GM18868 (cell line): ENCODE data around the gene PODXL.

Source experiments
- ATAC-seq: cut with Tn5 transposase; IDR thresholded peaks from one replicate; pipeline ENCODE4 v1.9.1; 2021; ENCODE audit warnings: mild to moderate bottlenecking, moderate library complexity; ENCODE audit not compliant: unreplicated experiment

The PODXL gene

DNA sequence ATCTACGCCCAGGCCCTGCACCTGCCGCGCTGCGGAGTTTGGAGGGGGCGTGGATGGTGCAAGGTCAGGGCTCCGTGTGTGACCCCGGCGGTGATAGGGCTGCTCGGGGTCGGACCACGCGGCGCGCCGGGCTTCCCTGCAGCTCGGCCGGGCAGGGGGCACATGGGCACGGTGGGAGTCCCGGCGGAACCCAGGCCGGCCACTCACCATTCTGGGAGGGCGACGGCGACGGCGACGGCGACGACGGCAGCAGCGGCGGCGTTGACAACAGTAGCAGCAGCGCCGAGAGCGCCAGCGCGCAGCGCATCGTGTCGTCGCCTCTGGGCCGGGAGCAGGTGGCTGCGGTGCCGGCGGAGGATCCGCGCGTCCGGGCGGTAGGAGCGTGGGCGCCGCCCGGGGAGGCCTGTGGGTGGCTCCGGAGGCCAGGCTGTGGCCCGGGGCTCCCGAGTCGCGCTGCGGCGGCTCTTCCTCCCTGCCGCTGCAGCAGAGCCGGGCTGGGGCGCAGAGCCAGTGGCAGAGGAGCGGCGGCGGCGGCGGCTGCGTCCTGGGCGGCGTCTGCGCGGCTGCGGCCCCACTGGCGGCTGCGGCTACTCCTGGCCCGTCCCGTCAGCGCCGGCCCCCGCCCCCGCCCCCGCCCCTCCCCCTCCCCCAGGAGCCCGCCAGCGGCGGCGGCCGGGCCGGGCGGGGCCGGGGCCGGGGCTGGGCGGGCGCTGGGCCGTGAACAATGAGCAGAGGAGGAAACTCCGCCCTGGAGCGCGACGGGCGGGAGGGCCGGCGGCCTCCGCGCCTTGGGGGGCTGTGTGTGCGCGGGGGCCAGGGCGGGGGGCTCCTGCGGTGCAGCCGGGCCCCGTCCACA, at the start of gene PODXL:
Gene PODXL (minus strand): TSS at position 576 of the 856 bp plus-strand sequence. CDS start 269 bp downstream, at position 307.
- peak; percentile 77 for ATAC-seq

DNA sequence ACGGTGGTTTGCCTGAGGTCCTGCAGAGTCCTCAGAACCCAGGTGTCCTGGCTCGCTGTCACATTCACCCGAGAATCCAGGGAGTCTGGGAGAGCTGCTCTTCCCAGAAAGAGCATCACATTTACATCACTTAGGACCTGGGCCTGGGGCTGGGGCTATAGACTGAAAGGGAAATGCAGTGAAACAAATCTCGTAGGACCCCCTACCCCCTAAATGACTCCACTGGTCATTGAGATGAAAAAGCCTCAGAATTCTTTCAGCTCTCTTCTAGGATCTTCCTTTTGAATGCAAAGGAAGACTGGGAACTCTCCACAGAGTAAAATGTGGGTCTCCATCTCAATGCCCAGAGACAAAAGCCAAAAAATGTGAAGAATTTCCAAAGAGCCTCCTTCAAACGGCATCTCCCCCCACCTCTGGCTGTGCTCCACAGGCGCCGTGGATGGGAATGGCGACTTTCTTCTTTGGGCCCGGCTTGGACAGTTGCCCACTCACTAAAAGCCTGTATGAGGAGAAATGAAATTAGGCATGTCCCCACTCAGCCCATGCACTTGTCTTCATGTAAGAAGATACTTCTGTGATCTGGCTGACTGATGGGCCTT, 49.0 kb upstream of the PODXL start:
- no peak for ATAC-seq

DNA sequence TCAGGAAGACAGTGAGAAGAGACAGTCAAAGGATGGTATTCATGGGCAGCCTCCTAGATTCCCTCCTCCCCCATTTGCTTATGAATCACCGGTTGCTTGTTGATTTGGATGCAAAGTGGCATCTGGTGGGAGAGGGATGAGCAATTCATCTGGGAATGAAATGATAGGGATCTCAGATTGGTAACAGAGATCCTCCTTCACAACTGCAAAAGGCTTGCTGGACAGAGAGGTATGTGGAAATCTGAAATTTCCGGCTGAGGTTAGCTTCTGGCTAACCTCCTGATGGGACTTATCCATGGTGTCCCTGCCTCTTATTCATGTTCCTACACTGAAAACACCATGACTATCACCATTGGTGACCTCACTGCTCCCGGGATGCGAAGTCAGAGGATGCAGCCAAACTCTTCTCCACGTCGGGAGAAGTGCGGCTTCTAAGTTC, 48.4 kb upstream of the PODXL start:
- no peak for ATAC-seq

DNA sequence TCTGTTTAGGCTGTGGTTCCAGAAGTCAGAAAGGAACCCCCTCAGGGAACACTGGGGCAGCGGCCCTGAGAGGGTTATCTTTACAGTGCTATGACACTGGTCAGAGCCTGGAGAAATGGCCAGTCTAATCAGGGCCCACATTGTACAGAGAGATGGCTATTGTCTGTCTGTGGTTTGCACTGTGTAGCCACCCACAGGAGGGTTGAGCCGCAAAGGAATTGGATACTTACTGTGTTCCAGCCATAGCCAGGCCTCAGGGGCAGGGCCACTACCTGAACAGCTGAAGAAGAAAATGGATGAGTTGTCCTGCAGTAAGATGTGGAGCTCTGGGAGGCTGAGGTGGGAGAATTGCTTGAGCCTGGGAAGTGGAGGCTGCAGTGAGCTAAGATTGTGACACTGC, 47.5 kb upstream of the PODXL start:
- no peak for ATAC-seq

DNA sequence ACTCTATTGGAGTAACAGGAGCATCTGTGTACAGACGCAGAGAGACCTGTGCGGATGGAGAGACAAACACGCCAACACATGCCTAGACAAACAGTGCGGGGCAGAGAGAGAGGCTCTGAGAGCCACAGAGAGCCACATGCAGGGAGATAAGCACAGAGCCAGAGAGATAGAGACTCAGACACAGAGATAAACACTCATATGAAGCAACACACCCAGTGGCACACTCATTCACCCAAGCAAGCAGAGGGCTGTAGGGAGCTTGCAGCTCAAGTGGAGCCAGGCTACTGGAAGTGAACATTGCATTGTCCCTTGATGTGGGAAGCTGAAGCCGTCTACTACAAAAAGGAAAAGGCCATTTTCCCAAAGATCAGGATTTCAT, 46.6 kb upstream of the PODXL start:
- no peak for ATAC-seq

DNA sequence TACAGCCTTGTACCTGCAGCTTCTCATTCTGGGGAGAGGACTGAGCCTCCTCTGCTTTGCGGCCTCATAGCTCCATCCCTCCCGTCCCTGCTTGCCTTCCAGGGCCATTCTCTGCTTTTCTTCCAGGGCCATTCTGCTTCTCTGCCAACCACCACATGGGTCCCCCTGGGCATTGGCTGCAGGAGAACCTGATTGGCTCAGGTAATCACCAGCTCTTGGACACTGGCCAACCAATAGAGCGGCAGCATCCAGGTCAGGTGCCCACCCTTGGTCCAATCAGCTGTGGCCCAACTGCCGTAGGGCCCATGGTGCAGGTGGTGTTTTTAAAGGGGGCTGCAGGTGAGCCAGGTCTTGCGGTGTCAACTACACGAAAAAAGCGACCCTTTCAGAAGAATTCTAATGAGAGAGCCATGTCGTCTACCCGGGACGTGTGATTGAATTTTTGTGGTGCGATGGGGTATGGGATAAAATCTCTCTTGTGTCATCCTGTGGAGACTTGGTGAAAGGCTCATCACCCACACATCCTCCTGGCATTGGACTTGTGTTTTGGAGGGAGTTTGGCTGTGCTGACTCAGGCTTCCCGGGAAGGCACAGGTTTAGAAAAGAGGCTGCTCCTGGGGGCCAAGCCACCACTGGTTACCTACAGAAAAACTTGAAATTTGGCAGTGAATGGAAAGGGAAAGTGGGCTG, 46.0 kb upstream of the PODXL start:
- ATAC-seq: no peak

DNA sequence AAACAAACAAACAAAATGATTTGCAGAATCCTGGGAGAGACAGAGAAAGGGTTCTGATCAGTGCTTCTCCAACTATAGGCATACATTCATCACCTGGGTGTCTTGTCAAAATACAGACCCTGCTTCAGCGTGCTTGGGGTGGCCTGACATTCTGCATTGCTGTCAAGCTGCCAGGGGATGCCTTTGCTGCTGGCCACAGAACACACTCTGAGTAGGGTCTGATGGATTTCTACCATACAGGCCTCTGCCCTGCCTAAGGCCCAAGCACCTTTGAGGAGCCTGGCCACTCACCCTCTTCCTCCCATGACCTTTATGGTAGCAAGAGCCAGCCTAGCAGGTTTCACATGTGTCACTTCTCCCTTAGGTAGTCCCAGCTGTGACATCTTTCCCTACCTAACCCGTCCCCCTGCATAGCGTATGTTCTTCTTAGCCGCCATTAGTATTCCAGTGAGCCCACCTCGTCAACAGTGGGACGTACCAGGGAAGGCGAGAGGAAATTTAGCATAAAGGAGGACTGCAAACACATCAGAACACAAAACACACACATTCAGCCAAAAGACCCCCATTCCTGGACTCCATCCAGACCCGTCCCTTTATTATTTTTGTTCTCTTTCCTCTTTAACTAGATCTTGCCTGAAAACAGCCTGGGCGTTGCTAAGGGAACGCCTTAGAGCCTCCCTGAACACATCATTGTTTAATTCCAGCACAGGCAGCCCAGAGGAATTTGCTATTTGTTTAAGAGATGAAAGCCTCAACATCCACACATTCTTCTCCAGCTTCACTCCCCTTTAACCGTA, 43.9 kb upstream of the PODXL start:
- ATAC-seq: no peak

DNA sequence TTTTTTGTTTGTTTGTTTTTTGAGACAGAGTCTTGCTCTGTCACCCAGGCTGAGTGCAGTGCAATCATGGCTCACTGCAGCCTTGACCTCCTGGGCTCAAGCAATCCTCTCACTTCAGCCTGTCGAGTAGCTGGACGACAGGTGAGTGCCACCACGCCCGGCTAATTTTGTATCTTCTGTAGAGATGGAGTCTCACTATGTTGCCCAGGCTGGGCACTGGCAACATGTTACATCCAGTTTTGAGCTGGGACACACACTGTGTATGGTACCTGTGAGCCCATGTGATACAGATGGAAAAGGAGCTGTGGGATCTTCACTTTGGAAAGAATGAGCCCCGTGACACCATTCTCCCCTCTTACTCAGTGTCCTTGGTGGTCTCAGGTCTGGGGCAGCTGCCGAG, 40.4 kb upstream of the PODXL start:
- ATAC-seq: no peak

DNA sequence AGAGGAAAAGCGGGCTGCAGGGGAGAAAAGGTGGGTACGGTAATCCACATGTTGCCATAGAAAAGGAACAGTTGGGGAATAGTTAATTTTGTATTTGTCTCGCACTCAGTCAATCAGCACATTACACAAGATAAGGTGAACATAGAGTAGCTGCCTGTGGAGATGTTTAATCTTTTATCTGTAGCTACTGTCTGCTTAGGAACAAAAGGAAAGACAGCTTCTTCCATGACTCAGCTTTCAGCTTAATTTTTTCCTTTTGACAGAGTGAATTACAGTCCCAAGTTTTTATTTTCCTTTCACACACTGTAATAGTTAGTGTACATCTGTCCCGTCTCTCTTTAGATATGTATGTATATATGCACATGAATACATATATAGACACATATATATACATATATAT, 39.3 kb upstream of the PODXL start:
- ATAC-seq: no peak

DNA sequence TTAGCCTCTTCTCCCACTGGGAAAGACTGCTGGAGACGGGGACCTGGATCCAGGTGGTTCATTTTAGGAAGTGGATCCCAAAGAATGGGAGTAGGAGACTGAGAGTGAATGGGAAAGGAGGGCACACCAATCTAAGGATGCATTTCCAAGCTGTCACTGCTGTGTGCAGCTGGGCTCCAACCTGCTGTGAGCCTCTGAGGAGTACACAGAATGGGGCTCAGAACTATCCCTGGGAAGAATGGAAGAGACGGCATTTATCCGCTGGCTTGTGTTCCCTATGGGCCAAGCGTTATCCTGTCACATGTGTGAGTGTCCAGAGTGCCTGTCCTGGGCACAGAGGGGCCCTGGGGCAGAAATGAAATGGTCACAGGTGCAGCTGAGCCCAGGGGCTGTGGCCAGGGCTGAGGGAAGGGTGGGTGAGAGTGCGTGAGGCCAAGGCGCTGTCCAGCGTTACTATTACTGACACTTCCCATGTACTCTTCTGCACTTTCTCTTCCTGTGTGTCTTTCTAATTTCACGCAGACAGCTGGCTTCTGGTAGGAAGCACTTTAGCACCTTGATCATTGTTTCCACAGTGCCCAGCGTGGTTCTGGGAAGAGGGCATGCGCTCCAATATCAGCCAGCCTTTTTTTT, 35.4 kb upstream of the PODXL start:
- no peak for ATAC-seq

DNA sequence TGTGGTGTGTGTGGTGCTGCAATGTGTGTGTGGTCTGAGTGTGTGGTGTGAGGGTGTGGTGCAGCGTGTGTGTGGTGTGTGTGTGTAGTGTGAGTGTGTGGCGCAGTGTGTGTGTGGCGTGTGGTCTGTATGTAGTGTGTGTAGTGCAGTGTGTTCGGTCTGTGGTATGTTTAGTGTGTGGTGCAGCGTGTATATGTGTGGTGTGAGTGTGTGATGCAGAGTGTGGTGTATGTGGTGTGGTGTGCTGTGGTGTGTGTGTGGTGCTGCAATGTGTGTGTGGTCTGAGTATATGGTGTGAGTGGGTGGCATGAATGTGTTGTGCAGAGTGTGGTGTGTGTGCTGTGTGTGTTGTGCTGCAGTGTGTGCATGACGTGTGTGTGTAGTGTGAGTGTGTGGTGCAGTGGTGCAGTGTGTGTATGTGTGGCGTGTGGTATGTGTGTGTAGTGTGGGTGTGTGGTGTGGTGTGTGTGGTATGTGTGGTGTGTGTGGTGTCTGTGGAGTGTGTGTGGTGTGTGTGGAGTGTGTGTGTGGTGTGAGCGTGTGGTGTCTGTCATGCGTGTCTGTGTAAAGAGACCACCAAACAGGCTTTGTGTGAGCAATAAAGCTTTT, 31.0 kb upstream of the PODXL start:
- no peak for ATAC-seq

DNA sequence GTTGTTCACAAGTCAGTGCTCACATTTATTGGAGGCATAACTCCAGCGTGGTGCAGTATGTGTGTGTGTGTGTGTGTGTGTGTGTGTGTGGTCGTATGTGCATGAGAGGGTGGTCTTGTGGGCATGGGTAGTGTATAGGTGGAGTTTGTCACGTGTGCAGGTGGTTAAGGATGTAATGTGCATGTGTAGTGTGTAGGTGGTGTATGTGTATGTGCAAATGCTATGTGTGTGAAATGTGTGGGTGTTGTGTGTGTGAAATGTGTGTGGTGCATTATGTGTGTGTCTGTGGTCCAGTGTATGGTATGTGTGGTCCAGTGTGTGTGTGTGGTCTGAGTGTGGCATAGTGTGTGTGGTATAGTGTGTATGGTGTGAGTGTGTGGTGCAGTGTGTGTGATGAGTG, 30.3 kb upstream of the PODXL start:
- ATAC-seq: no peak

DNA sequence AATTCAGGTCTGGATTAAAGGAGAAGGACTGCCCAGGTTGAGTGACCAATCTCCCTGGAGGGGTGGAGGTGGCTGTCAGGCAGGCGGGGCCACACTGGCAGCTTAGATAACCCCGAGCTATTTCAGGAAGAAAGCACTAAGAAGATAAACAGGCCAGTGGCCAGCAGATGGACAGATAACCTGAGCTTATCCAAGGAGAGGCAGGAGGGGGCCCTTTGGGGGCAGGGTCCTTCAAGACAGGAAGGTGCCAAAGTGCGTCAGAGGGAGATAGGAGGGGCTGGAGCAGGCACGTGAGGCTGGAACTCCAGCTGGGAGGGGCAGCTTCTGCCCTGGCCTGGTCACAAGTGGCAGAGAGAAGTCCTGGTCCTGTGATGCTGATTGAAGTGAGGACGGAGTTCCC, 29.8 kb upstream of the PODXL start:
- no peak for ATAC-seq

DNA sequence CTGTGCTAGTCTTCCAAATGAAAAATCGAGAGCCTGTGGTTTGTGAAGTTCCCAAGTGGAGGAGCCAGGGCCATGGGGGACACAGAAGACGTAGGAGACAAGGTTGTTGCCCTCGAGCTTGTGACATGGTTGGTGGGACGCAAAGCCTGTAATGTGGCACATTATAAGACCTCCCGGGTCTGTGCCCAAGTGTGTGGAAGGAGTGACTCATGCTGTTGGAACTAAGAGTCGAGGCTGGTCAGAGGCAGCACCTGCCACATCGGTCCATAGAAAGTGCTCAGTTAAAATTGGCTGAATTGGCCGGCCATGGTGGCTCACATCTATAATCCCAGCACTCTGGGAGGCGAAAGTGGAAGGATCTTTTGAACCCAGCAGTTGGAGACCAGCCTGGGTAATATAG, 27.0 kb upstream of the PODXL start:
- ATAC-seq: no peak

DNA sequence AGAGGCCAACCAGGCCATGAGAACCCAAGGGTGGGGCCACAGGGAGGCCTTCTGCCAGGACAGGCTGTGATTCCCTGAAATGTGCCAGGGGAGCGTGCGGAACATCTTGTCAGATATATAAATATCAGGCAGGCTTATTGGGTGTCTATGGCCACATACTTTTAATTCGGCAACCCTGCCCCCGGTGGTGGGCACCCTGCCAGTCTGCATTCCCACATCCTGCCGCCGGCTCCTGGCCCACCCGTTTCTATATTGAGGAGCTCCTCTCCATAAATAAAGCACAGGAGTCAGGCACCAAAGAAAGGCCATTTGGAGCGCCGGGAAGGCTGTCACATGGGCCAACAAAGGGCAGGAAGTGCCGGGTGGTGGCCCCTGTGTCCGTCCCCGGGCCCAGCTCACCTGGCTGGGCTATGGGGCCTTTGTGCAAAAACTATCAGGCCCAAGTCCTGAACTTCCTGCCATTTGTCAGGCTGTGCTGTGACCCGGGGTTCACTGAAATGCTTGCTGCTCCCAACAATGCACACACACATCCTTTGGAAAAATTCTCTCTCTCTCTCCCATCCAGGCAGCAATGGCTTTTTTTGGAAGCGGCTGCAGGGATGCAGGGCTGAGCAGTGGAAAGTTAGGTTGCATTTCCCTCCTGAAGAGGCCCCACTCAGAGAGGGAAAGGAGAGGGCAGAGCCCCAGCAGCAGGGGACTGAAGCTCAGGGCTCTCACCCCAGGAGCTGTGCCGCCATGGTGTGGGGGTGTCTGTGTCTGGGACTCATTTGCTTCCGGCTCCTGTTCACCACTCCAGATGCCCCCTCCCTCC, 25.0 kb upstream of the PODXL start:
- no peak for ATAC-seq

DNA sequence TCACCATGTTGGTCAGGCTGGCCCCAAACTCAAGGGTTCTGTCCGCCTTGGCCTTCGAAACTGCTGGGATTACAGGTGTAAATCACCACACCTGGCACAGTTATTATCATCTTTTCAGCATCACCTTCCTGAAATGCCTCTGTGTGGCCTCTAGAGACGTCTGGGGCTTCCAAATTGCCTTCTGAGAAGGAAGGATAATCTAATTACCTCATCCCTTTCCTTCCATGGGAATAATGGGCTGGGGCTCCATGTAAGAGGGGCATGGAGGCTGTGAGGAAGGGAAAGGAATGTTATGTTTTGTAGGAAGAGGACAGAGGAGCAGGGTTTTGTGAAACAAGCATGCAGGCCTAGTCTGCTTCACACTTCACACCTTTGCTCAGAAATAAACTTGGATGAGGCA, 22.2 kb upstream of the PODXL start:
- ATAC-seq: no peak

DNA sequence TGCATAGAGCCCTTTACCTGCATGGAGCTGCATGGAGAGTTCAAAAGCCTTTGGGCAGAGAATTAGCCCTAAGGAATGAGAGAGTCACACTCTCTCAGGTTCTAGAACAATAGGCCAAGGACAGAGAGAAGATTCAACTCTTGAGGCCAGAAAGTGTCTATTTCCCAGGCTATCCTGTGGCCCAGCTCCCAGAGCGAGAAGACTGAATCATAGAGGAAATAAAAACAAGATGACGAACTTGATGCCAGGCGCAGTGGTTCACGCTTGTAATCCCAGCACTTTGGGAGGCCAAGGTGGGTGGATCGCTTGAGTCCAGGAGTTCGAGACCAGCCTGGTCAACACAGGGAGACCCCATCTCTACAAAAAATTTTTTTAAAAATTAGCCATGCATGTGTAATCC, 18.3 kb upstream of the PODXL start:
- no peak for ATAC-seq

DNA sequence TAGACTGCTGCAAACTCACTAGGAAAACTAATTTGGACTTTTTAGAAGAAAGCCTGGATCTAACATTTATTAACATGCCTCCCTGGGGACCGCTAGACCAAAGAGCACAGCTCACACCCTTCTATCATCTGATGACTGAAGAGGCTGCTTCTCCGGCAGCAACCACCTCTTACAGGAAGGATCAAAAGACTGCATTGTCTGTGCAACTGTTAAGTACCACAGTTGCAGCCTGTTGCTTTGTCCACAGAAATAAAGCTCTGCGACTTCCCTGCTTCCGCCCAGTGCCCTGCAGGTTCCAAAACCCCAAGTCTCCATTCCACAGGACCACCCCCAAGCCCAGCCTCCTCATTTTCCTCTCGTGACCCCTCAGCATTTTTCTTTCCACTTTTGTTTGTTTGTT, 14.0 kb upstream of the PODXL start:
- ATAC-seq: no peak

DNA sequence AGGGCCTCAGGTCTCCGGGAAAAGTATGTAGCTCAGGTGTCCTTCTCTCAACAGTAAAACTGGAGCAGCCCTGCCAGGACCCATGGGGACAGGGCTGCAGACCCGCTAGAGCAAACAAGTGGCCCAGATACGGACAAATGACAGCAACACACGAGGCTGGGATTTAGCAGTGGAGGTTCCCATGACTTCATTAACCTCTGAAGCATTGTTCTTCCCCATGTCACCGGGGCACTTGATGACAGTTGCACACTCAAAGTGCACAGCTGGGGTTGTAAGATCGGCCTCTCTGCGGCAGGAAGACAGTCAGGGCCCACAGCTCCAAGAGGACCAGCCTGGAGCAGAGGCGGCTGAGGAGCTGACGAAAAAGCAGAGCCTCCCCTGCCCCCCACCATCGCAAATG, 12.5 kb upstream of the PODXL start:
- ATAC-seq: no peak

DNA sequence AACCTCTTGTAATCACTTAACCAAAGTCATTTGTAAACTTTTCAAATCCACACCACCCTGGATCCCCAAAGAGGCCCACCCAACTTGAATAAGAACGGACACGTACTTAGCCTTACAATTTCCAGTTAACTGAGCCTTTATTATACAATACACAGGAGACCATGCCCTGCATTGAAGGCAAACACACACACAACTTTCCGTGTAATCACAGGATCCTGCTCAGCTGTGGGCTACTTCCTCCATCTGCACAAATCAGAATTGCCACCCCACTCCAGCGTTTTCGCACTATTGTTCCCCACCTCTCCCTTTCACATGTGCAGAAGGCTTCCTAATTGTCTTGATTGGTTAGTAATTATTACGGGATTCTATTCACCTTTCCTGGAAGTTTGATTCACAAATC, 12.1 kb upstream of the PODXL start:
- no peak for ATAC-seq
